Stimulated activated naive CD8-positive, alpha-beta T cell treated with anti-CD3 and anti-CD28 coated beads, Interleukin-15, amount 100 ng/mL, for 72 hours (primary cell): ENCODE results near the gene SPATS2.
"Not testable (repeated sequence)": the region's sequence is repeated elsewhere in the genome, so short reads cannot be mapped to it uniquely, and the experiment has no call there.

ENCODE experiments used
- ATAC-seq: fragments of 150-1000 bp; cut with Tn5 transposase; 2 replicates; pipeline ENCODE4 v1.10.0; 2021; ENCODE audit warnings: mild to moderate bottlenecking, moderate library complexity
- DNase-seq, 2 donors: peaks; one replicate each; pipeline ENCODE4 v3.0.0; 2021 to 2022
- H3K27ac Mint-ChIP-seq, 2 donors: one replicate each; pipeline ENCODE4 v1.8.0; 2022; ENCODE audit warnings: mild to moderate bottlenecking in 2 of 2, mixed read lengths in 2 of 2, moderate library complexity in 2 of 2
- H3K27me3 Mint-ChIP-seq: one replicate; pipeline ENCODE4 v1.8.0; 2022; ENCODE audit warnings: mixed read lengths
- H3K4me1 Mint-ChIP-seq: one replicate; pipeline ENCODE4 v1.8.0; 2022; ENCODE audit warnings: mild to moderate bottlenecking, mixed read lengths
- H3K4me3 Mint-ChIP-seq, 2 donors: one replicate each; pipeline ENCODE4 v1.8.0; 2022; ENCODE audit warnings: mild to moderate bottlenecking in 2 of 2, mixed read lengths in 2 of 2, moderate library complexity in 1 of 2
- H3K9me3 Mint-ChIP-seq, 2 donors: one replicate each; pipeline ENCODE4 v1.8.0; 2022; ENCODE audit warnings: mixed read lengths in 2 of 2

SPATS2 gene

GRCh38 chr12:49489154-49489553, 121.9 kb downstream of the SPATS2 start:
- no peaks in the 10 kb centered on the region for H3K4me1 Mint-ChIP-seq

GRCh38 chr12:49489720-49490119, 122.5 kb downstream of the SPATS2 start:
- no peak overlapping the region for H3K4me3 Mint-ChIP-seq
- H3K27me3 Mint-ChIP-seq, result no peaks in the 10 kb centered on the region
- no peak overlapping the region for H3K27ac Mint-ChIP-seq
- no peaks in the 10 kb centered on the region for H3K9me3 Mint-ChIP-seq
- ATAC-seq (no peak), DNase-seq (no peak)
- H3K4me1 Mint-ChIP-seq, result no peaks in the 10 kb centered on the region

More at GRCh38 chr12:49489154-49489553, 121.9 kb downstream of the SPATS2 start:
- Mint-ChIP-seq H3K27me3 (no peaks in the 10 kb centered on the region), H3K4me3 (no peak overlapping the region), H3K27ac (no peak overlapping the region), H3K9me3 (no peaks in the 10 kb centered on the region)
- ATAC-seq (no peak), DNase-seq (no peak)

GRCh38 chr12:49491823-49492222, 124.6 kb downstream of the SPATS2 start:
- no peak overlapping the region for H3K4me3 Mint-ChIP-seq
- H3K9me3 Mint-ChIP-seq, result no peaks in the 10 kb centered on the region
- no peaks in the 10 kb centered on the region for H3K4me1 Mint-ChIP-seq
- H3K27ac Mint-ChIP-seq, result no peak overlapping the region
- ATAC-seq (no peak), DNase-seq (no peak)
- no peaks in the 10 kb centered on the region for H3K27me3 Mint-ChIP-seq

GRCh38 chr12:49493900-49494299, 126.6 kb downstream of the SPATS2 start:
- no peak for ATAC-seq
- no peak overlapping the region for H3K27ac Mint-ChIP-seq
- no peaks in the 10 kb centered on the region for H3K4me1 Mint-ChIP-seq
- H3K27me3 Mint-ChIP-seq, result no peaks in the 10 kb centered on the region
- DNase-seq, result no peak
- H3K4me3 Mint-ChIP-seq, result no peak overlapping the region
- no peaks in the 10 kb centered on the region for H3K9me3 Mint-ChIP-seq

- ATAC-seq (no peak), DNase-seq (no peak)
- Mint-ChIP-seq H3K9me3 (no peaks in the 10 kb centered on the region), H3K27me3 (no peaks in the 10 kb centered on the region), H3K27ac (no peak overlapping the region), H3K4me1 (peaks cover 7% of the 10 kb centered on the region), H3K4me3 (no peak overlapping the region)
Measured at GRCh38 chr12:49496417-49497360, 129.4 kb downstream of the SPATS2 start.

- Mint-ChIP-seq H3K4me1 (peaks cover 18% of the 10 kb centered on the region), H3K4me3 (no peak overlapping the region), H3K9me3 (no peaks in the 10 kb centered on the region), H3K27ac (peak overlapping the region in 1 of 2 donors; percentile 63), H3K27me3 (no peaks in the 10 kb centered on the region)
- DNase-seq (no peak), ATAC-seq (no peak)
Measured at GRCh38 chr12:49501895-49502294, 134.6 kb downstream of the SPATS2 start.

GRCh38 chr12:49502590-49502989, 135.3 kb downstream of the SPATS2 start:
- ATAC-seq (no peak), DNase-seq (no peak)
- H3K4me3 Mint-ChIP-seq, result no peak overlapping the region
- no peaks in the 10 kb centered on the region for H3K9me3 Mint-ChIP-seq
- H3K4me1 Mint-ChIP-seq, result peaks cover 18% of the 10 kb centered on the region
- H3K27ac Mint-ChIP-seq, result peak overlapping the region in 1 of 2 donors; percentile 49
- H3K27me3 Mint-ChIP-seq, result no peaks in the 10 kb centered on the region

GRCh38 chr12:49503674-49504180, 136.5 kb downstream of the SPATS2 start:
- DNase-seq (no peak), ATAC-seq (no peak)
- H3K4me1 Mint-ChIP-seq, result peaks cover 18% of the 10 kb centered on the region
- H3K27me3 Mint-ChIP-seq, result no peaks in the 10 kb centered on the region
- H3K9me3 Mint-ChIP-seq, result no peaks in the 10 kb centered on the region
- H3K27ac Mint-ChIP-seq, result no peak overlapping the region
- H3K4me3 Mint-ChIP-seq, result no peak overlapping the region

- no peak for ATAC-seq
- H3K4me3 Mint-ChIP-seq, result no peak overlapping the region
- H3K4me1 Mint-ChIP-seq, result peaks cover 18% of the 10 kb centered on the region
- DNase-seq, result no peak
- H3K9me3 Mint-ChIP-seq, result no peaks in the 10 kb centered on the region
- no peaks in the 10 kb centered on the region for H3K27me3 Mint-ChIP-seq
- no peak overlapping the region for H3K27ac Mint-ChIP-seq
Measured at GRCh38 chr12:49505672-49506071, 138.4 kb downstream of the SPATS2 start.

GRCh38 chr12:49507139-49507538, 139.9 kb downstream of the SPATS2 start:
- peaks cover 7% of the 10 kb centered on the region for H3K4me1 Mint-ChIP-seq
- ATAC-seq, result no peak
- no peaks in the 10 kb centered on the region for H3K9me3 Mint-ChIP-seq
- H3K27me3 Mint-ChIP-seq, result no peaks in the 10 kb centered on the region
- no peak overlapping the region for H3K4me3 Mint-ChIP-seq
- no peak for DNase-seq
- H3K27ac Mint-ChIP-seq, result no peak overlapping the region

GRCh38 chr12:49509681-49510080, 142.4 kb downstream of the SPATS2 start:
- H3K27me3 Mint-ChIP-seq, DNase-seq, H3K4me1 Mint-ChIP-seq, H3K9me3 Mint-ChIP-seq, H3K27ac Mint-ChIP-seq, H3K4me3 Mint-ChIP-seq, ATAC-seq: not testable (repeated sequence)

GRCh38 chr12:49511410-49511809, 144.1 kb downstream of the SPATS2 start:
- Mint-ChIP-seq H3K27ac (no peak overlapping the region), H3K4me3 (no peak overlapping the region), H3K9me3 (no peaks in the 10 kb centered on the region), H3K27me3 (no peaks in the 10 kb centered on the region), H3K4me1 (no peaks in the 10 kb centered on the region)
- ATAC-seq (peak; percentile 39), DNase-seq (no peak)

GRCh38 chr12:49512546-49512945, 145.3 kb downstream of the SPATS2 start:
- Mint-ChIP-seq H3K4me1 (no peaks in the 10 kb centered on the region), H3K9me3 (no peaks in the 10 kb centered on the region), H3K27ac (no peak overlapping the region), H3K4me3 (no peak overlapping the region), H3K27me3 (no peaks in the 10 kb centered on the region)
- ATAC-seq (no peak), DNase-seq (no peak)

- H3K4me1 Mint-ChIP-seq, result peaks cover 10% of the 10 kb centered on the region
- ATAC-seq (no peak), DNase-seq (no peak)
- no peak overlapping the region for H3K27ac Mint-ChIP-seq
- H3K9me3 Mint-ChIP-seq, result no peaks in the 10 kb centered on the region
- H3K4me3 Mint-ChIP-seq, result no peak overlapping the region
- H3K27me3 Mint-ChIP-seq, result no peaks in the 10 kb centered on the region
Measured at GRCh38 chr12:49515266-49515665, 148.0 kb downstream of the SPATS2 start.

- peaks cover 10% of the 10 kb centered on the region for H3K4me1 Mint-ChIP-seq
- H3K27me3 Mint-ChIP-seq, result no peaks in the 10 kb centered on the region
- H3K27ac Mint-ChIP-seq, result no peak overlapping the region
- DNase-seq (no peak), ATAC-seq (no peak)
- H3K4me3 Mint-ChIP-seq, result no peak overlapping the region
- no peaks in the 10 kb centered on the region for H3K9me3 Mint-ChIP-seq
Measured at GRCh38 chr12:49518914-49519573, 151.8 kb downstream of the SPATS2 start.

- Mint-ChIP-seq H3K4me3 (no peak overlapping the region), H3K27ac (no peak overlapping the region), H3K27me3 (no peaks in the 10 kb centered on the region), H3K9me3 (no peaks in the 10 kb centered on the region), H3K4me1 (peaks cover 10% of the 10 kb centered on the region)
- DNase-seq, result no peak
- ATAC-seq, result no peak
Measured at GRCh38 chr12:49519574-49519936, 152.3 kb downstream of the SPATS2 start.
